LNCaP clone FGC (cell line): ENCODE measurements around the gene U2AF1L4.

Source experiments
- DNase-seq: peaks from one replicate; pipeline ENCODE4 v3.0.0-alpha.2; 2011; ENCODE audit warnings: low read depth
- H3K4me3 ChIP-seq: 2 replicates; pipeline ENCODE4 v1.5.1; 2011; ENCODE audit warnings: mild to moderate bottlenecking, low read depth, low read length, control low read depth
- CTCF ChIP-seq: IDR thresholded peaks from 2 replicates; pipeline ENCODE4 v1.5.1; 2012; ENCODE audit warnings: mild to moderate bottlenecking; ENCODE audit not compliant: control insufficient read depth, insufficient read depth; ENCODE audit errors: extremely low read depth

Gene U2AF1L4

GRCh38 chr19:35789978-35790944 is 45.0 kb upstream of the U2AF1L4 start:
- no peak for TF ChIP-seq CTCF
- no peak overlapping the region for H3K4me3 ChIP-seq
- no peak for DNase-seq

- no peak for TF ChIP-seq CTCF
Observed at GRCh38 chr19:35789195-35789977, 44.2 kb upstream of the U2AF1L4 start.

GRCh38 chr19:35788205-35788960 is 43.2 kb upstream of the U2AF1L4 start:
- no peak overlapping the region for H3K4me3 ChIP-seq
- no peak for TF ChIP-seq CTCF
- DNase-seq = no peak

More at GRCh38 chr19:35789195-35789977, 44.2 kb upstream of the U2AF1L4 start:
- H3K4me3 ChIP-seq = no peak overlapping the region
- no peak for DNase-seq

GRCh38 chr19:35787227-35787799 is 42.1 kb upstream of the U2AF1L4 start:
- TF ChIP-seq CTCF = no peak
- no peak for DNase-seq
- no peak overlapping the region for H3K4me3 ChIP-seq

- DNase-seq = no peak
- TF ChIP-seq CTCF = no peak
- no peak overlapping the region for H3K4me3 ChIP-seq
Observed at GRCh38 chr19:35786299-35787160, 41.3 kb upstream of the U2AF1L4 start.

GRCh38 chr19:35785339-35785627 is 40.1 kb upstream of the U2AF1L4 start:
- TF ChIP-seq CTCF = no peak
- no peak overlapping the region for H3K4me3 ChIP-seq
- no peak for DNase-seq
